Middle frontal gyrus (tissue), 1 donor: ENCODE results near the gene SLC17A8.

ENCODE experiments used
- DNase-seq: peaks from one replicate; pipeline ENCODE4 v3.0.0-alpha.2; 2015; ENCODE audit warnings: low spot score; ENCODE audit errors: extremely low spot score

Gene SLC17A8

GRCh38 chr12:100371146-100371545 lies 14.3 kb downstream of the SLC17A8 start:
- no peak for DNase-seq

- no peak for DNase-seq
Observed at GRCh38 chr12:100372853-100373640, 16.2 kb downstream of the SLC17A8 start.

- no peak for DNase-seq
Observed at GRCh38 chr12:100375038-100375735, 18.3 kb downstream of the SLC17A8 start.

- no peak for DNase-seq
Observed at GRCh38 chr12:100376161-100376560, 19.3 kb downstream of the SLC17A8 start.

DNA sequence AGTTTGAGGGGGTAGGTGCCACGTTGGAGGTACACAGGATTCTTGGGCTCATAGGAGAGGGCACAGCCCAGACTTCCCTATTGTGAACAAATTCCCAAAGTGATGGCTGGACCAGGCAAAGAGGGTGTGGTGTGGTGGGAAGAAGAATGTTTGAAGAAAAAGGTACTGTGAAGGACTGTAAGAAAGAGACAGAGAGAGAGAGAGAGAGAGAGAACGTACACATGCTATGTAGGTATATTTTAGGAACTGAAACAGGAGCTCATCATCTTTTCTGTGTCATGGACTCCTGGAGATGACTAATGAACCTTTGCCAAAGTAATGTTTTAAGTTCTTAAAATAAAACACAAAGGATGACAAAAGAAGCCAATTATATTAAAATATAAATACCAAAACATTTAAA lies 24.5 kb downstream of the SLC17A8 start:
- no peak for DNase-seq

GRCh38 chr12:100382338-100382737 lies 25.5 kb downstream of the SLC17A8 start:
- no peak for DNase-seq

GRCh38 chr12:100383586-100384558 lies 27.0 kb downstream of the SLC17A8 start:
- DNase-seq = no peak

DNA sequence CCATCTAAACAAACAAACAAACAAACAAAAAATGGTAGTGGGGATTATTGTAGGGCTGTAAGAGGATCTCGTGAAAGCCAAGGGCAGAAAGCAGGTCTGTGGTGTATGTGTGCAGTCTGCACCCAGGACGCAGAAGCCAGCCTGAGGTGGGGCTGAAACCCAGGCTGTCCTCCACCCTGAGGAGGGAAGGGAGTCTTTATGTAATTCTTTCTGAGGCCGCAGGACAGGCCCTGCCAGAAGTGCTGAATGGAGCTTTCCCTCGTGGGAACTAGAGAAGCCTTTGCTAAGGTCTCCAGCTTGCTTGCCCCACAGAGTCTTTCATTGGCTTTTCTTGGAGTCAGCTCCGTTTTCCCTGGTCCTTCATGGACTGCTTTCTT lies 27.7 kb downstream of the SLC17A8 start:
- no peak for DNase-seq

GRCh38 chr12:100388382-100388781 lies 31.5 kb downstream of the SLC17A8 start:
- DNase-seq = no peak

- DNase-seq = no peak
Observed at GRCh38 chr12:100391856-100392255, 35.0 kb downstream of the SLC17A8 start.

DNA sequence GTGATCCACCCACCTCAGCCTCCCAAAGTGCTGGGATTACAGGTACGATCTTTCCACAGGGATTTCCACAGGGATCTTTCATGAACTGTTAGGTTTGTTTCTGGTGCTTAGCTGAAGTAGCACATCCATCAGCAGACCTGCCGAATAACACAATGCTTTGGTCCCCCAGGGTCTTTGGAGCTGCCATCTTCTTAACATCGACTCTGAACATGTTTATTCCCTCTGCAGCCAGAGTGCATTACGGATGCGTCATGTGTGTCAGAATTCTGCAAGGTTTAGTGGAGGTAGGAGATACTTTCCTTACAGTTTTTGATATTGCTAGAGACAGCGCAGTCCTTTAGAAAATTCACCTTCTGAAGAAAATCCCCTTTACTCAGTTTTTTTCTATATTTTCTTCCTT lies 36.3 kb downstream of the SLC17A8 start:
- DNase-seq = no peak

DNA sequence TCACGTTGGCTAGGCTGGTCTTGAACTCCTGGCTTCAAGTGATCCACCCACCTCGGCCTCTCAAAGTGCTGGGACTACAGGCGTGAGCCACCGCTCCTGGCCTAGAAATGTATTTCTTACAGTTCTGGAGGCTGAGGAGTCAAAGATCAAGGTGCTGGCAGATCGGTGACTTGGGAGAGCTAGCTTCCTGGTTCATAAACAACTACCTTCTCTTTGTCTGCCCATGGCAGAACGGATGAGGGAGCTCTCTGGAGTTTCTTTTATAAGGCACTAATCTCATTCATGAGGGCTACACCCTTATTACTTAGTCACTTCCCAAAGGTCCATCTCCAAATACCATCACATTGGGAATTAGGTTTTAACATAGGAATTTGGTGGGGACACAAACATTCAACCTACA lies 38.9 kb downstream of the SLC17A8 start:
- DNase-seq = no peak

GRCh38 chr12:100398307-100398706 lies 41.4 kb downstream of the SLC17A8 start:
- DNase-seq = no peak

DNA sequence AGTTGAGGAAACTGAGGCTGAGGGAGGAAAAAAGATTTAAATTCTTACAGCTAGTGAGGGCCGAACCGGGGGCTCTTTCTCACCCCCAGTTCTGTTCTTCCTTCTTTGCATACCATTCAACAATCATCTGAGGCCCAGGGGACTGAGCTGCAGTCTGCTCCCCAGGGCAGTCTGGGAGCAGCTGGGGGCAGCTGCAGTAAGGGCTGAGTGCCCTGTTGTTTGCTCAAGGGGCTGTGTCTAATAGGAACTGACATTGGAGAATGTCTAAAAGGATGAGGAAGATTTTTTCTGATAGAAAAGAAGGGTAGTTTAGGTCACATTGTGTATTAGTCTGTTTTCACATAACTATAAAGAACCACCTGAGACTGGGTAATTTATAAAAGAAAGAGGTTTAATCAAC lies 42.2 kb downstream of the SLC17A8 start:
- no peak for DNase-seq

GRCh38 chr12:100401660-100402059 lies 44.8 kb downstream of the SLC17A8 start:
- no peak for DNase-seq

DNA sequence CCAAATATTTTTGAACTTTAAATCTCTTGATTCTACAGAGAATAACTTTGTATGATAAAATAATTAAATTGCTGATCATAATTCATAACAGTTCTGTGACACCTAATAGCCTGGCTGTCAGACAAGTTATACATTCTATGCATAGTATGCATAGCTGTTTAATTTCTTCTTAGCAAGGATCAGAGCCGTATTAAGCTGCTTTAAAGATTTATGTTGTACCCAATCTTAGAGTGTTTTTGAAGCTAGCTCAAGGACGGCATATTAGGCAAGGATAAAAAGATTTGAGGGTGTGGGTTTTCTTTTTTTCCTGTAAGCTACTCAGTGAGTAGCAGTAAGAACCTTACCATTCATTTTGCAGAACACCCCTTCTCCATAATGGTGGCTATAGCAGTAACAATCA lies 45.9 kb downstream of the SLC17A8 start:
- DNase-seq = no peak

GRCh38 chr12:100403446-100403845 lies 46.6 kb downstream of the SLC17A8 start:
- no peak for DNase-seq

GRCh38 chr12:100404769-100405407 lies 48.0 kb downstream of the SLC17A8 start:
- DNase-seq = no peak

GRCh38 chr12:100413001-100413400 lies 56.1 kb downstream of the SLC17A8 start:
- DNase-seq = no peak

GRCh38 chr12:100414739-100415138 lies 57.9 kb downstream of the SLC17A8 start:
- DNase-seq = no peak

GRCh38 chr12:100422646-100423045 lies 65.8 kb downstream of the SLC17A8 start:
- DNase-seq = no peak
